Kidney glomerular epithelial cell (primary cell): ENCODE data around the gene PAPOLA.
"Not testable (repeated sequence)": the region's sequence is repeated elsewhere in the genome, so short reads cannot be mapped to it uniquely, and the experiment has no call there.

Experiments used
- DNase-seq: peaks from one replicate; lab custom pipeline; 2025; lab: John Stamatoyannopoulos, UW

The PAPOLA gene

GRCh38 chr14:96502621-96503305, 581 bp downstream of the PAPOLA start:
- no peak for DNase-seq

GRCh38 chr14:96503306-96503679, 1.1 kb downstream of the PAPOLA start:
- no peak for DNase-seq

- DNase-seq: not testable (repeated sequence)
These were observed 2.2 kb downstream of the PAPOLA start for GRCh38 chr14:96504353-96504752.

- DNase-seq: no peak
These were observed 5.5 kb downstream of the PAPOLA start for GRCh38 chr14:96507723-96508122.

- DNase-seq: no peak
These were observed 6.7 kb downstream of the PAPOLA start for GRCh38 chr14:96508900-96509299.

- no peak for DNase-seq
These were observed 7.4 kb downstream of the PAPOLA start for GRCh38 chr14:96509457-96510090.

GRCh38 chr14:96511146-96511545, 9.0 kb downstream of the PAPOLA start:
- DNase-seq: no peak

- DNase-seq: no peak
These were observed 9.5 kb downstream of the PAPOLA start for GRCh38 chr14:96511667-96512066.

GRCh38 chr14:96512122-96512521, 9.9 kb downstream of the PAPOLA start:
- no peak for DNase-seq

GRCh38 chr14:96512602-96513397, 10.6 kb downstream of the PAPOLA start:
- no peak for DNase-seq

- no peak for DNase-seq
These were observed 12.5 kb downstream of the PAPOLA start for GRCh38 chr14:96514694-96515093.

- DNase-seq: no peak
These were observed 13.5 kb downstream of the PAPOLA start for GRCh38 chr14:96515731-96516130.

GRCh38 chr14:96516351-96516750, 14.2 kb downstream of the PAPOLA start:
- no peak for DNase-seq

- DNase-seq: no peak
These were observed 17.8 kb downstream of the PAPOLA start for GRCh38 chr14:96519970-96520369.

GRCh38 chr14:96525452-96525851, 23.3 kb downstream of the PAPOLA start:
- DNase-seq: no peak

- no peak for DNase-seq
These were observed 30.4 kb downstream of the PAPOLA start for GRCh38 chr14:96532632-96533031.

- DNase-seq: no peak
These were observed 34.6 kb downstream of the PAPOLA start for GRCh38 chr14:96536807-96537206.

- DNase-seq: no peak
These were observed 36.2 kb downstream of the PAPOLA start for GRCh38 chr14:96538097-96538989.

- peak; percentile 21 for DNase-seq
These were observed 36.8 kb downstream of the PAPOLA start for GRCh38 chr14:96538990-96539317.

- DNase-seq: no peak
These were observed 52.2 kb downstream of the PAPOLA start for GRCh38 chr14:96554315-96554910.

GRCh38 chr14:96559571-96559970, 57.4 kb downstream of the PAPOLA start:
- no peak for DNase-seq

GRCh38 chr14:96564389-96564788, 62.2 kb downstream of the PAPOLA start:
- no peak for DNase-seq
